Naive thymus-derived CD4-positive, alpha-beta T cell (primary cell): Measurements from ENCODE around the gene NLRP12. TPM values are rescaled to one million over a fixed set of nuclear protein-coding genes. Genes with fewer than 3 reads are reported as not detected.
A peak's percentile ranks its signal among the peaks of the same experiment; 100 is the strongest.
"Not testable (repeated sequence)": the region's sequence is repeated elsewhere in the genome, so short reads cannot be mapped to it uniquely, and the experiment has no call there.

ENCODE experiments used
- ATAC-seq: fragments of 150-1000 bp; cut with Tn5 transposase; 2 replicates; pipeline ENCODE4 v1.10.0; 2021; ENCODE audit warnings: mild to moderate bottlenecking, moderate library complexity
- CTCF ChIA-PET: fragments of 350-600 bp; sonication (Branson Sonifier 250); formaldehyde crosslinking; loops from one replicate; lab custom pipeline; 2021; ENCODE audit warnings: antibody characterized with exemption; lab: Charles Lee
- POLR2A ChIA-PET: fragments of 350-600 bp; sonication (Branson Sonifier 250); formaldehyde crosslinking; loops from one replicate; lab custom pipeline; 2021; ENCODE audit warnings: antibody characterized with exemption, inconsistent platforms; lab: Charles Lee
- DNase-seq, 9 donors: peaks; one replicate each; pipeline versions ENCODE4 v3.0.0 to v3.0.0-alpha.2; 2020 to 2022; ENCODE audit warnings: mixed read lengths in 1 of 9
- H3K27ac ChIP-seq: one replicate; pipeline ENCODE4 v1.7.0; 2013; ENCODE audit warnings: mild to moderate bottlenecking, low read depth, low read length, moderate library complexity
- H3K27me3 ChIP-seq, 2 donors: one replicate each; pipeline ENCODE4 v1.7.0; 2013; ENCODE audit warnings: low read length in 2 of 2, mild to moderate bottlenecking in 2 of 2, moderate library complexity in 2 of 2; ENCODE audit not compliant: control insufficient read depth in 2 of 2, insufficient read depth in 2 of 2
- H3K36me3 ChIP-seq, 3 experiments: 1 replicate in 2 of 3; 2 replicates in 1 of 3; pipeline ENCODE4 v1.7.0; 2013; ENCODE audit warnings: low read length in 3 of 3, mild to moderate bottlenecking in 3 of 3, moderate library complexity in 1 of 3; ENCODE audit not compliant: insufficient read depth in 3 of 3, control insufficient read depth in 2 of 3
- H3K4me1 ChIP-seq, 2 donors: one replicate each; pipeline ENCODE4 v1.7.0; 2013; ENCODE audit warnings: low read length in 2 of 2, mild to moderate bottlenecking in 2 of 2, moderate library complexity in 1 of 2; ENCODE audit not compliant: control insufficient read depth in 2 of 2, insufficient read depth in 2 of 2
- H3K4me3 ChIP-seq: 2 replicates; pipeline ENCODE4 v1.7.0; 2013; ENCODE audit warnings: mild to moderate bottlenecking, low read length
- H3K9me3 ChIP-seq, 3 experiments: 1 replicate in 2 of 3; 2 replicates in 1 of 3; pipeline ENCODE4 v1.7.0; 2013; ENCODE audit warnings: low read length in 3 of 3; ENCODE audit not compliant: control insufficient read depth in 2 of 3
- H3K27ac Mint-ChIP-seq, 9 donors: one replicate each; pipeline ENCODE4 v1.8.0; 2020 to 2022; ENCODE audit warnings: mixed read lengths in 9 of 9, mild to moderate bottlenecking in 8 of 9, moderate library complexity in 5 of 9, inconsistent platforms in 2 of 9
- H3K27me3 Mint-ChIP-seq, 5 donors: one replicate each; pipeline ENCODE4 v1.8.0; 2021 to 2022; ENCODE audit warnings: mixed read lengths in 5 of 5, mild to moderate bottlenecking in 1 of 5
- H3K36me3 Mint-ChIP-seq, 5 donors: one replicate each; pipeline ENCODE4 v1.8.0; 2020 to 2022; ENCODE audit warnings: mixed read lengths in 5 of 5, mild to moderate bottlenecking in 3 of 5, inconsistent platforms in 1 of 5
- H3K4me1 Mint-ChIP-seq, 7 donors: one replicate each; pipeline ENCODE4 v1.8.0; 2020 to 2022; ENCODE audit warnings: mixed read lengths in 7 of 7, mild to moderate bottlenecking in 3 of 7, inconsistent platforms in 1 of 7
- H3K4me3 Mint-ChIP-seq, 10 donors: one replicate each; pipeline ENCODE4 v1.8.0; 2020 to 2022; ENCODE audit warnings: mild to moderate bottlenecking in 10 of 10, mixed read lengths in 10 of 10, moderate library complexity in 6 of 10, inconsistent platforms in 2 of 10
- H3K9me3 Mint-ChIP-seq, 11 donors: one replicate each; pipeline ENCODE4 v1.8.0; 2020 to 2022; ENCODE audit warnings: mixed read lengths in 11 of 11, mild to moderate bottlenecking in 4 of 11, inconsistent platforms in 1 of 11, moderate library complexity in 1 of 11
- intact Hi-C, 2 donors: fragments of 100-400 bp; cut with micrococcal nuclease; formaldehyde crosslinking; loops; one replicate each; pipeline ENCODE4 v1.15.1; 2023
- polyA plus RNA-seq, 2 donors: library from polyadenylated mRNA; unstranded; fragments of 300-500 nt; fragmentation: Illumina TruSeq; gene quantifications; one replicate each; pipeline ENCODE4 v1.2.3, GENCODE V29; 2021
- total RNA-seq, 6 experiments: library from RNA in 5 of 6; stranded (reverse) in 5 of 6; gene quantifications; 1 replicate in 5 of 6; 2 replicates in 1 of 6; pipeline ENCODE4 v1.2.3 and lab custom pipeline; 2021 to 2026

NLRP12 gene
- total and polyA plus RNA-seq, 7 experiments from 2014 or later = 0.14 to 16.1 (median 1.8) TPM; not detected in 4

GRCh38 chr19:53847555-53847954 lies 23.4 kb upstream of the NLRP12 start:
- H3K4me1 Mint-ChIP-seq = peaks cover 0 to 11% (median 0%) of the 10 kb centered on the region in 7 donors
- H3K4me3 Mint-ChIP-seq = no peak overlapping the region
- peaks cover 26 to 41% (median 32%) of the 10 kb centered on the region in 5 donors for H3K27me3 Mint-ChIP-seq
- H3K27me3 ChIP-seq = peaks cover 0 to 4% of the 10 kb centered on the region in 2 donors
- H3K9me3 ChIP-seq = no peaks in the 10 kb centered on the region
- ATAC-seq = no peak
- H3K27ac Mint-ChIP-seq = no peak overlapping the region
- H3K27ac ChIP-seq = no peak overlapping the region
- no peak for DNase-seq
- intact Hi-C loops = no loop called here
- H3K4me3 ChIP-seq = no peak overlapping the region
- peaks cover 0 to 2% (median 0%) of the 10 kb centered on the region in 11 donors for H3K9me3 Mint-ChIP-seq
- POLR2A ChIA-PET = no interaction called here
- peaks cover 0 to 5% (median 3%) of the 10 kb centered on the region in 5 donors for H3K36me3 Mint-ChIP-seq
- no peaks in the 10 kb centered on the region for H3K4me1 ChIP-seq
- H3K36me3 ChIP-seq = no peaks in the 10 kb centered on the region
- CTCF ChIA-PET = interaction anchor here (0.8 kb wide), 1 partner anchor 27 kb away, joined by 5 read pairs; no protein-coding TSS in a partner anchor

- Histone ChIP-seq H3K4me1 (peaks cover 0 to 3% of the 10 kb centered on the region in 2 donors), H3K27ac (no peak overlapping the region), H3K9me3 (no peaks in the 10 kb centered on the region), H3K4me3 (no peak overlapping the region), H3K36me3 (no peaks in the 10 kb centered on the region), H3K27me3 (peaks cover 0 to 4% of the 10 kb centered on the region in 2 donors)
- Mint-ChIP-seq H3K9me3 (peaks cover 0 to 2% (median 0%) of the 10 kb centered on the region in 11 donors), H3K27ac (no peak overlapping the region), H3K4me1 (peaks cover 0 to 7% (median 5%) of the 10 kb centered on the region in 7 donors), H3K36me3 (peaks cover 0 to 5% (median 0%) of the 10 kb centered on the region in 5 donors), H3K4me3 (no peak overlapping the region), H3K27me3 (peaks cover 18 to 30% (median 23%) of the 10 kb centered on the region in 5 donors)
- ATAC-seq (peak; percentile 63), DNase-seq (no peak)
- intact Hi-C loops = loop anchor here in 1 of 2 donors (5.0 kb wide), 1 partner anchor 648 kb away; no protein-coding TSS in a partner anchor
- ChIA-PET CTCF (no interaction called here), POLR2A (no interaction called here)
These were observed 20.7 kb upstream of the NLRP12 start for GRCh38 chr19:53844849-53845246.

GRCh38 chr19:53840914-53841313 lies 16.8 kb upstream of the NLRP12 start:
- H3K4me3 Mint-ChIP-seq, ATAC-seq, H3K27ac Mint-ChIP-seq, H3K9me3 ChIP-seq, H3K36me3 ChIP-seq, POLR2A ChIA-PET, H3K4me1 Mint-ChIP-seq, H3K27me3 ChIP-seq, H3K9me3 Mint-ChIP-seq, H3K4me3 ChIP-seq, DNase-seq, H3K4me1 ChIP-seq, H3K27ac ChIP-seq, H3K36me3 Mint-ChIP-seq: not testable (repeated sequence)
- H3K27me3 Mint-ChIP-seq = peaks cover 0 to 14% (median 9%) of the 10 kb centered on the region in 5 donors
- CTCF ChIA-PET = interaction anchor here (0.9 to 1.8 kb wide), 3 partner anchors 66 to 189 kb away, joined by 3 to 9 read pairs (median 7); no protein-coding TSS in a partner anchor
- intact Hi-C loops = loop anchor here in 1 of 2 donors (5.0 kb wide), 1 partner anchor 644 kb away; no protein-coding TSS in a partner anchor

- H3K27ac ChIP-seq, H3K36me3 ChIP-seq, H3K36me3 Mint-ChIP-seq, H3K9me3 Mint-ChIP-seq, H3K4me3 ChIP-seq, H3K27me3 ChIP-seq, H3K27ac Mint-ChIP-seq, H3K9me3 ChIP-seq, H3K4me1 Mint-ChIP-seq, H3K4me3 Mint-ChIP-seq, H3K4me1 ChIP-seq, ATAC-seq, DNase-seq, POLR2A ChIA-PET: not testable (repeated sequence)
- CTCF ChIA-PET = interaction anchor here (1.8 kb wide), 1 partner anchor 183 kb away, joined by 9 read pairs; no protein-coding TSS in a partner anchor
- intact Hi-C loops = loop anchor here in 1 of 2 donors (5.0 kb wide), 1 partner anchor 643 kb away; no protein-coding TSS in a partner anchor
- H3K27me3 Mint-ChIP-seq = peaks cover 0 to 10% (median 9%) of the 10 kb centered on the region in 5 donors
These were observed 16.1 kb upstream of the NLRP12 start for GRCh38 chr19:53840241-53840640.

GRCh38 chr19:53838446-53838845 lies 14.3 kb upstream of the NLRP12 start:
- H3K4me1 ChIP-seq, POLR2A ChIA-PET, intact Hi-C loops, DNase-seq, CTCF ChIA-PET, H3K4me3 ChIP-seq, ATAC-seq, H3K27ac ChIP-seq, H3K27me3 ChIP-seq, H3K27ac Mint-ChIP-seq, H3K9me3 Mint-ChIP-seq, H3K9me3 ChIP-seq, H3K4me3 Mint-ChIP-seq, H3K36me3 Mint-ChIP-seq, H3K4me1 Mint-ChIP-seq, H3K36me3 ChIP-seq: not testable (repeated sequence)
- peaks cover 4 to 28% (median 12%) of the 10 kb centered on the region in 5 donors for H3K27me3 Mint-ChIP-seq

GRCh38 chr19:53832861-53833260 lies 8.7 kb upstream of the NLRP12 start:
- H3K27ac ChIP-seq, DNase-seq, H3K4me1 Mint-ChIP-seq, intact Hi-C loops, H3K36me3 ChIP-seq, H3K4me1 ChIP-seq, H3K36me3 Mint-ChIP-seq, H3K9me3 Mint-ChIP-seq, H3K9me3 ChIP-seq, CTCF ChIA-PET, POLR2A ChIA-PET, H3K27me3 ChIP-seq, ATAC-seq, H3K4me3 Mint-ChIP-seq, H3K4me3 ChIP-seq, H3K27ac Mint-ChIP-seq: not testable (repeated sequence)
- H3K27me3 Mint-ChIP-seq = peaks cover 23 to 62% (median 34%) of the 10 kb centered on the region in 5 donors

- DNase-seq (no peak), ATAC-seq (no peak)
- Mint-ChIP-seq H3K9me3 (peaks cover 0 to 2% (median 0%) of the 10 kb centered on the region in 11 donors), H3K4me1 (peaks cover 0 to 15% (median 6%) of the 10 kb centered on the region in 7 donors), H3K4me3 (no peak overlapping the region), H3K36me3 (no peaks in the 10 kb centered on the region), H3K27ac (peak overlapping the region in 1 of 9 donors; percentile 2), H3K27me3 (peaks cover 31 to 60% (median 43%) of the 10 kb centered on the region in 5 donors)
- Histone ChIP-seq H3K4me3 (no peak overlapping the region), H3K27me3 (no peaks in the 10 kb centered on the region), H3K27ac (no peak overlapping the region), H3K4me1 (no peaks in the 10 kb centered on the region), H3K9me3 (no peaks in the 10 kb centered on the region), H3K36me3 (no peaks in the 10 kb centered on the region)
- CTCF ChIA-PET = no interaction called here
- POLR2A ChIA-PET = no interaction called here
- intact Hi-C loops = no loop called here
These were observed 4.4 kb upstream of the NLRP12 start for GRCh38 chr19:53828531-53828930.
